Fibroblast of peridontal ligament (primary cell): ENCODE results near the gene ARL3.

Experiments used
- DNase-seq: peaks from one replicate; pipeline ENCODE4 v3.0.0-alpha.2; 2010; ENCODE audit errors: extremely low read depth

Gene ARL3

GRCh38 chr10:102639537-102639936 lies 74.7 kb downstream of the ARL3 start:
- no peak for DNase-seq

- no peak for DNase-seq
Observed at GRCh38 chr10:102635377-102635776, 78.8 kb downstream of the ARL3 start.

- no peak for DNase-seq
Observed at GRCh38 chr10:102634686-102635085, 79.5 kb downstream of the ARL3 start.

- DNase-seq = no peak
Observed at GRCh38 chr10:102633848-102634247, 80.3 kb downstream of the ARL3 start.

GRCh38 chr10:102633287-102633686 lies 80.9 kb downstream of the ARL3 start:
- peak; percentile 40 for DNase-seq

- peak; percentile 61 for DNase-seq
Observed at GRCh38 chr10:102632394-102633111, 81.6 kb downstream of the ARL3 start.

GRCh38 chr10:102631525-102632393 lies 82.4 kb downstream of the ARL3 start:
- no peak for DNase-seq

- no peak for DNase-seq
Observed at GRCh38 chr10:102630663-102631062, 83.5 kb downstream of the ARL3 start.

GRCh38 chr10:102629661-102630614 lies 84.3 kb downstream of the ARL3 start:
- peak; percentile 80 for DNase-seq

GRCh38 chr10:102628451-102628911 lies 85.7 kb downstream of the ARL3 start:
- DNase-seq = no peak

GRCh38 chr10:102627736-102628293 lies 86.4 kb downstream of the ARL3 start:
- DNase-seq = peak; percentile 71

GRCh38 chr10:102627291-102627735 lies 86.9 kb downstream of the ARL3 start:
- no peak for DNase-seq

GRCh38 chr10:102626026-102626685 lies 88.0 kb downstream of the ARL3 start:
- no peak for DNase-seq

GRCh38 chr10:102624751-102625645 lies 89.2 kb downstream of the ARL3 start:
- DNase-seq = peak; percentile 77

- no peak for DNase-seq
Observed at GRCh38 chr10:102624094-102624493, 90.1 kb downstream of the ARL3 start.
